Dedifferentiated amniotic fluid mesenchymal stem cell (primary cell): Measurements from ENCODE around the gene FAM180A.

Experiments used
- DNase-seq: peaks from one replicate; pipeline ENCODE4 v3.0.0-alpha.2; 2016; ENCODE audit errors: extremely low spot score

The FAM180A gene

DNA sequence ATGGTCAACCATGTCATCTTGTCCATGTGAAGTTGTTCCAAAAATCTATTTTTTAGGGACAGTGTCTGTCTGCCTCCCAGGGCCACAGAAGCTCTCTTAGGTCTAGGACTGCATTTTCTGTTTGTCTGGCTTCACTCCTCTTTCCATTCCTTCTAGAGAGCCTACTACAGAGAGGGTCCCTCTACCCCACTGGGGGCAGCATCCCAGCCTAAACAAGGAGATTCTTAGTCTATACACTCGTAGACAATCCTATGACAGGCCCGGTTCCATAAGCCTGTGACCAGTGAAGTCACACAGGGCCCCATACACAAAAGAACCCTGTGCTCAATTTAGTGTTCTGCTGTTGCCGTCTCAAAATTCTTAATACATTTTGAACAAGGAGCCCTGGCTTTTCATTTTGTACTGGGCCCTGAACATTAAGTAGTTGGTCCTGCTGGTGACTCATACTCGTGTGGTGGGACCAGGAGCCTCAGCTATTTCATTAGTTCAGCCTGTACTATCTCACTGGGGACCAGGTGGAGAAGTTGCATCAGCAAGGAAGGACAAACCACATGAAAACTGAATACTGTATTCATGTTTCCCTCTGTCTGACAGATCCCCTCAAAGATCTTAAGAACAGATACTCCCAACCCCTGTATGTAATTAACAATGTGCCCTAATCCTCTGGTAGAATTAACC, 23.5 kb upstream of the FAM180A start:
- no peak for DNase-seq

DNA sequence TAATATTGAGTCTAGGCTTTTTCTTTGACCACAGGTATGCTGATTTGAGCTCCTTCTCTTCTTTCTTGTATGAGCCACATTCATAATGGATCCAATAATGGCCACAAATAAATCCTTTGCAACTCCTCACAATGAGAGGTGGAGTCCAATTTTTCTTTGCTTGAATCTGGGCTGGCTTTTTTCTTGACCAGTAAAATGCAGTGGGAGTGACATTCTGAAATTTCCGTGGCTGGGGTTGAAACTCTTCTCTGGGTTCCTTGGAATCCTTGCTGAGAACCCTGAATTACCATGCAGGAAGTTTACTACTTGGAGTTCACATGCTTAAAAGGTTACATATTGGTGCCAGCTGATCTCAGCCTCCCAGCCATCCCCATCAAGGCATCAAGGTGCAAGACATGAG, 22.4 kb upstream of the FAM180A start:
- DNase-seq: no peak

- DNase-seq: no peak
Measured at GRCh38 chr7:135770139-135770710, 21.6 kb upstream of the FAM180A start.

- no peak for DNase-seq
Measured at GRCh38 chr7:135769005-135769802, 20.6 kb upstream of the FAM180A start.

GRCh38 chr7:135768467-135768866, 19.9 kb upstream of the FAM180A start:
- DNase-seq: no peak

DNA sequence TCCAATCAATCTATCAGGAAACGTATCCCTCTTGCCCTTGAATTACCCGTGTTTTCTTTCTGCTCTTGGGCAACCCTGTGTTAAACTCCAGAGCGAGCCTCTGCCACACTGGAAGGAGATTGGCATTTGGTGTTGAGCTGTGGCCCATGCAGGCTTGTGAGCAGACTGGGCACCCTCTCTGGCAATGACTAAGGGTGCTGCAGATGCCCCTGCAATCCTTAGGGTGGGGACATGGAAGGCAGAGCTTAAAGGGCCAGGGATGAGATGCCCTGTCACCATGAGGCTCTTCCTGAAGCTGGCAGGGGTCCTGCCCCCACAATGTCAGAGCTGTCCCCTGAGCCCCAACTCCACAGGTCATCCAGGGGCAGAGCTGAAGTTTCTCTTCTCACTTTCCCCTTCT, 19.5 kb upstream of the FAM180A start:
- no peak for DNase-seq

GRCh38 chr7:135763261-135763660, 14.6 kb upstream of the FAM180A start:
- peak; percentile 22 for DNase-seq

DNA sequence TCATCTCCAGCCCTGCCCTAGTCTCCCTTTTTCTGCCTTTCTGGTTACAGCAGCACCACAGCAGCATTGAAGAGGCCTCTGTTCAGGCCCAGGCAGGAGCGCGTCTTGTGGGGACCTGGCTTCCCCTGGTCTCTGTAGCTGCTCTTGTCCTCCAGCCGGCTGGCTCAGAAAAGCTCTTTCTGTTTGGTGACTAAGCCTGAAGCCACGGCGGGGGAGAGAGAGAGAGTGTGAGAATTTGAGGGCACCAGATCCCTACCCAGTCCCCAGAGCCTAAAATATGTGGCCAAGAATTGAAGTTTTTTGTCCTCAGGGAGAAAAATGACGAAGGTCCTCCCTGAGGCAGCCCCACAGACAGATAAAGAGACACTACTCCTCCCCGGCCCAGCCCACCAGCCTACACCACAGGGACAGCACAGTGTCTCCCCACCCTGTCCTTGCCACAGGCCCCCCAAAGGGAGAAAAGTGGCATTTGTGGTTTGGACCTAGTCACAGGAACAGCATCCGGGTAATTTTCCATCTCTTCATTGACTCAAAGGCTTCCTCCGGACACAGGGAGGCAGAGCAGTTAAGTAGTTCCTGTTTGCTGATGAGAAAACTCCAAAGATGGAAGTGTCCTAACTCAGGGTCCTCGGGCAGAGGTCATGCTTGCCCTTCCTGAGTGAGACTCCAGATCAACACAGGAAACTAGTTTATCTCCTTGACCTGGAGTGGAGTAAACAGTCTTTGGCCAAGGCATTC, 13.3 kb upstream of the FAM180A start:
- peak; percentile 71 for DNase-seq

DNA sequence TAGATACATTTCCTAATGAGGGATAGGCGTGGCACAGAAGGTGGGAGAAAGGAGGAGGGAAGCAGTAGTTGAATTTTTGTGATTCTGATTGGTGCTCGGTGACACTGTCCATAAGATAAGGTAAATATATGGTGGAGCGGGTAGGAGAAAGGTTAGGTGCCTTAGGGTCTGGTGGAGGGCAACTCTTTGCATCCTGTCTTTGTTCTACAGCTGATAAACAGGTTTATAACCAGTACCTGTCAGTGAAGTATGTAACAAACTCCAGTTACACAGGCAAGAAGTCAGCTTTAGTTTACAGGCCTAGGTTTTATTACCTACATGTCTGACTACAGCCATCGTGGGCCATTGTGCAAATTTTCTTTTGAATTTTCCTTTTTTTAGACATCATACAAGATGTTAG, 10.9 kb upstream of the FAM180A start:
- DNase-seq: no peak

DNA sequence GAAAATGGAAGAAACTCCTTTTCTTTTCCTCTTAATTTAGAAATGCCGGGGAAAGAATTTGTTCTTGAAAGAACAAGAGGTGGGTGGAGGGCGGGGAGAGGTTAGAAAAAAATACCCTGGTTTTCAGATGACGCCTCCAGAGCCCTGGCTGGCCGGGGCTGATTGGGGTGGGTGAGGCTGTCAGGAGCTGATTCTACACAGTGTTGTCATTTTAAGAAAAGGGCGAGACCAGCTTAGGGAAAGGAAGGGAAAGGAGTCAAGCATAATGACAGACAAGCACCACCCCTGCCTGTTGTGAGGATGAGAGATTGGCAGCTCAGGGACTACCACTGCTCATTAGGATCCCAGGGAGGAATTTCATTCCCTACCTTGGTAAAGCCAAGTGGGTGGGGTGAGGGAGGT, 9.9 kb upstream of the FAM180A start:
- DNase-seq: peak; percentile 61

DNA sequence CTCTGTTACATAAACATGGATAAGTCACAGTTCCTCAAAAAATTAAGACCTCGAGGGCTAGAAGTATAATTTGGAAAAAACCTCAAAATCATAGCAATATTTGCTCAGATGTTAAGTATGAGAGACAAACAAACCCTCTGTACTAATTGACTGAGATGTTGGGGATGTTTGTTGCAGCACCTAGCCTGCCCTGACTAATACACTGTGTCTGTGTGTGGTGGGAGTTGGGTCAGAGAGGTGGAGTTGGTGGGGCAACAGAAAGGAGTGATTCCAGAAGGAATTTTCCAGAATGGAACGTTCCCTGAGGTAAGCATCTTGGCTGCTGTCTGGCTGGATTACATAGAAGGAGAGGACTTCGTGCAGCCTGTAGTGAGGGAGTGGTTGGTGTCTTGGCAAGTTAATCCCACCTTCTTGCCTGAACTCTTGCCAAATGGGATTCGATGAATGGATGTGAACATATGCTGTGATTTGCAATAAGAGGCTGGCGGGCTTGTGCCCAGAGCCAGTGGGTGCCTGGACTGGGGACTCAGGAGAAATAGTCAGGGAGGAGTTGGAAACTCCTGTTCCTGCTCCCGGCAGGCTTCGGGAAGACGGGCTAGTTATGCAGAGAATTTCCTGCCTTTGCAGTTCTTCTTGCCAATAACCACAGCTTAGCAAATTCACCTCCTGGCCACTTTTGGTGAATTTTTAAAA, 9.3 kb upstream of the FAM180A start:
- peak; percentile 66 for DNase-seq

- DNase-seq: no peak
Measured at GRCh38 chr7:135756191-135756590, 7.6 kb upstream of the FAM180A start.

- no peak for DNase-seq
Measured at GRCh38 chr7:135755351-135755753, 6.7 kb upstream of the FAM180A start.

DNA sequence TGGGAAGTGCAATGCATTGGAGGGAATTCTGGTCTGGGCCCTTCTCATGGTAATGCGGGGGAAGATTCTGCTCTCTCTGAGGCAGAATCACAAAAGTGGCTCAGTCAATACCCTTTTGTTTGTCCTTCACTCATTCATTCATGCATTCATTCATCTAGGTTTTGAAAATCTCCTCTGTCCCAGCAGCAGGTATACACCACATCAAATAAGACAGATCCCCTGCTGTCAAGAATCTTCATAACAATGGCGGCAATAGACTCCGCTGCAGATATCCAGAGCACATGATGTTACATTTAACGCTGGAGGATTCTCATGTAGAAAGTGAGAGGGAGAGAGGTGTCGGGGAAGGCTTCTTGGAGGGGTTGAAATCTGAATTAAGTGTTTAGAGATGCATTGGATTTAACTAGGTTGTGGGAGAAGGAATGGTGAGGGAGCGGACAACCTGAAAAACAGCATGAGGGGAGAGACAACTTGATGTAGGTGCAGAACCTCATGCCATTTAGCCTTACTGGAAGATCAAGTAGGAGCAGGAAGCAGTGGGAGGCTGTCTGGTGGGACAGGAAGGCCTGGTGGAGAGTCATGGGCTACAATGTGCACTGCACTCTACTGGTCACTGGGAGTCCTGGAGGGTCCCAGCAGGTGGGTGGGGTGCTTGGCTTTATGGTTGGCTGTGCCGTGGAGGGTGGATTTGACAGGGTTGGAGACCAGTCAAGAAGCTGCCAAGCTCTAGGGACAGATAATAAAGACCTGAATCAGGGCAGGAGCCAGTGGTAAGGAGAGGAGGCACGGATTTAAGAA, 5.2 kb upstream of the FAM180A start:
- DNase-seq: no peak

DNA sequence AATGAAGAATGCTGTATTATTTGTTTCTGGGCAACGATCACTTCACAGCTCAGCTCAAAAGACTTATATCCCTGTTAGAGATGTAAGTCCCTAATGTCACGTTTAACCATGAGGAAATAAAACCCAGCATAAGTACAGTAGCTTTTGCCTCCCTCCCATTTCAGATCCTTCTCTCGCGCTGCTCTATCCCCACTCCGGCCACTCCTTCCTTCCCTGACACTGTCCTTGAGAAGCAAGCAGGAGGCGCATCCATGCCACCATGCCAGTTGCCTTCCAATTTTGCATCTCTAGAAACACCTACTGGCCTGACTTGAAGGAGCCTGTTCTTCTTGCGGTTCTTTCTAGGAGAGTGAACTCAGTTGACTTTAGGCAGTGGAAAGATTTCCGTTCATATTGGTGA, 1.2 kb downstream of the FAM180A start:
- no peak for DNase-seq

DNA sequence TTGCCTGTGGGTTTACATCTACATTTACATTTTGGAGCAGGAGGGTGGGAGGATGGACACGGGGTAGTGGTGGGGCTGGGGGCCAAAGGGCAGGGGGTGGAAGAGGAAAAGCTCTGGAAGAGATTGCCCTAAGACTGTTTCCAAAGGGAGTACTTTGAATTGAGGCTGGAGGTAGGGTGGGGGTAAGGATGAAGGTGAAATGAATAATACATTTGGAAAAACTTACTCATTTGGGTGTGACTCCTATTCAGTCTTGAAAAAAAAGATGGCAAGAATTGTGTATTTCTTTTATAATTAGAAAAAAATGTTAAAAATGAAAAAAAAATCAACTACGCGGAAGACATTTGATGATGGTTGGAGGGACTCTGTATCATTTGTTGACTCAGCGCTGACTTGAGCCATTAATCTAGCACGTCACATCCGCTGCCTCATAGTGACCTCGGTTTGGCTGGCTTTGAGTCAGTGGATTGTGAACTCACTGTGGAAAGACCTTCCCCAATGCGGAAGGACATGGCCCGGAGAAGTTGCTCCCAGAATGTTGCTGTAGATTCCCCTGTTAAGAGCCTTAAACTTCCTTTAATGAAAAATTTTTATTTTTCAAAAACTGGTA, 2.8 kb downstream of the FAM180A start:
- peak; percentile 96 for DNase-seq

DNA sequence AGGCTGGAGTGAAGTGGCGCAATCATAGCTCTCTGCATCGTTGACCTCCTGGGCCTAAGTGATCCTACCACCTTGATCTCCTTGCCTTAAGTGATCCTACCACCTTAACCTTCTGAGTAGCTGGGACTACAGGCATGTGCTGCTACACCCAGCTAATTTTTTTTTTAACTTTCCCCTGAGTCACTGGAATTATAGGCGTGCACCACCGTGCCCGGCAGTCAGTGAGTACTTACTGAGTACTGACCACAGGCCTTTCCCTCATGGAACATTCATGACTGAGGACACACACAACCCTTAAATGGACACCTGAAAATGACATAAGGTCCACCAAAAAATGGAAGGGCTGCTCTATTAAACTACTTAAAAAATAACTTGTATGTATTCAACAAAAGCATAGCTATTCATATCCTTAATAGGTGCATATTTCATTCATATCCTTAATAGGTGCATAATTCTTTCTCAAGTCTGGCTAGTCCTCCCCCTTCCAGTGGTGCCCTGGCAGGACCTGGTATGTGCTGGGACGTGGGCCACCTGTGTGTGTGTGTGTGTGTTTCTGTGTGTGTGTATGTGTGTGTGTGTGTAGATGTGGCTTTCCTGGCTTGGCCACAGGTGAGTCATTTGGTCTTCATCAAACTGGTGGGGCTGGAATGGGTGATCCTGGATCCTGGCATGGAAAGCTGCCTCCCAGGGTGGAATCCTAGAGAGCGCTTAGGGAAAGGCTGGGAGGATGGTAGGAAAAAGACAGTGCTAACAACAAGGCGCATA, 3.5 kb downstream of the FAM180A start:
- peak; percentile 70 for DNase-seq

DNA sequence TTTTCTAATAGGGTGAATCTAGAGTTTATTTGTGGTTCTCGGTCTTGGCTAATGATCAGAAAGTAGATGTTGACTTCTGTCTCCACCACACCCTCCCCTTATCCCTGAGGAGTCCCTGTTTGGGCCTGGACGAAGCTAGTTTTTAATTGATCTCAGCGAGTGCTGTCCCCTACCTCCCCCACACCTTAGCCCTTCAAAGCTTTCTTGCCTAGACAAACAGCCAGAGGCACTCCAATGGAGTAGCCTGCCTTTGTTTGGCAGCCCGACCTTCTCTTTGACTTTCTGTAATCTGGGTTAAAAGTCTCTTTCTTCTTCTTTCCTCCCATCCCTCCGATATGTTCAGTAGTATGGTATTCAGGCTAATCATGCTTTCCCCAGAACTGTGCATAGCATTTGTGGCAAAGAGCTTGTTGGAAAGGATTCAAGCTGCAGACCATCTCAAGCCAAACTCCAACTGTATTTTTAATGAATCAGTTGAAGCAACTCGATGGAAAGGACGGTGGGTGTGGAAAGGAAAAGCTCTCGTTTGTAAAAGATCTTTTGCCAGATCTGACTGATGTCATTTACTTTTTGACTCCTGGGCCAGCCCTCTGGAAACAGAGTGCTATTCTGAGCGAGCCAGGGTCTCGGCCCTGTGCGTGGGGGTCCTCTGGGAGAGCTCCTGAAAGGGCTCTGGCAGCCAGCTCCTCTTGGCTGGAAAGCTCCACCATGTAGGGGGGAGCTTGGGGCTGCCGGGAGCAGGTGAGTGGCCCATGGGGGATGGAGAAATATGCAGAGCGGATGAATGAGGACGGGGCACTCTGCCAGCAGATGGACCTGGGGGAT, 4.5 kb downstream of the FAM180A start:
- peak; percentile 60 for DNase-seq

DNA sequence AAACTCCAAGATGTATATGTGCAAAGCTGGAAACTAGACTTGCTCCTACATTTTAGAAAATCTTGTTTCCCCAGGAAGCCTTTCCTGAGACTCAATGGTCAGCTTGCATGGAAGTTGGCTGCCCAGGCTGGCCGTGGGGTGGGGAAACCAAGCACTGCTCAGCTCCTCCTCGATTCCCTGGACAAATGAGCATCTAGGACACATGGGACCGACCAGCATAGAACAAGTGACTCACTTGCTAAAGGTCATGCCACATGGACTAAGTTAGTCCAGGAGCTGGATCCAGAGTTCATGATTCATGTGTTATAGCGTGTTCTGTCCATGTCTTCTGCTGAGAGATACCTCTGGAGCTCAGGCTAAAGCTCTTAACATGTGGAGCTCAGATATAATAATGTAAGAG, 6.2 kb downstream of the FAM180A start:
- no peak for DNase-seq
